GM10266 (cell line): ENCODE data around the gene ANO1.
"Not testable (repeated sequence)": the region's sequence is repeated elsewhere in the genome, so short reads cannot be mapped to it uniquely, and the experiment has no call there.

Source experiments
- DNase-seq: peaks from one replicate; pipeline ENCODE4 v3.0.0; 2012; ENCODE audit errors: extremely low spot score
- CTCF ChIP-seq: IDR thresholded peaks from 2 replicates; pipeline ENCODE4 v1.5.1; 2012; ENCODE audit warnings: mild to moderate bottlenecking, low read depth; ENCODE audit not compliant: control insufficient read depth, insufficient read depth; ENCODE audit errors: missing control alignments

Gene ANO1

GRCh38 chr11:70212227-70212811 is 134.2 kb downstream of the ANO1 start:
- TF ChIP-seq CTCF, result no peak
- DNase-seq, result no peak

GRCh38 chr11:70217388-70217787 is 139.3 kb downstream of the ANO1 start:
- DNase-seq, result not testable (repeated sequence)

GRCh38 chr11:70218076-70218475 is 140.0 kb downstream of the ANO1 start:
- not testable (repeated sequence) for DNase-seq

- DNase-seq, result no peak
- TF ChIP-seq CTCF, result no peak
Observed at GRCh38 chr11:70220136-70220535, 142.0 kb downstream of the ANO1 start.

GRCh38 chr11:70220920-70221319 is 142.8 kb downstream of the ANO1 start:
- DNase-seq, result no peak
- TF ChIP-seq CTCF, result no peak

GRCh38 chr11:70225681-70226177 is 147.6 kb downstream of the ANO1 start:
- DNase-seq, result no peak
- no peak for TF ChIP-seq CTCF

- no peak for DNase-seq
- TF ChIP-seq CTCF, result no peak
Observed at GRCh38 chr11:70226183-70226582, 148.1 kb downstream of the ANO1 start.

GRCh38 chr11:70226967-70227366 is 148.8 kb downstream of the ANO1 start:
- DNase-seq, result peak; percentile 35
- peak; percentile 46 for TF ChIP-seq CTCF
